A673 (cell line): ENCODE measurements around the gene ZBTB2. TPM values are rescaled to one million over a fixed set of nuclear protein-coding genes. Genes with fewer than 3 reads are reported as not detected.

ENCODE experiments used
- BruUV-seq: library from RNA; stranded (reverse); fragments of 400-500 nt; replicated peaks from 2 replicates; lab custom pipeline; 2021; lab: Mats Ljungman, UMichigan
- CTCF ChIA-PET: fragments of 300-600 bp; sonication (Branson Sonifier 250); formaldehyde crosslinking; loops from one replicate; lab custom pipeline; 2022; ENCODE audit warnings: antibody characterized with exemption; lab: Charles Lee
- POLR2A ChIA-PET: fragments of 300-600 bp; sonication (Branson Sonifier 250); formaldehyde crosslinking; loops from one replicate; lab custom pipeline; 2022; ENCODE audit warnings: antibody characterized with exemption; ENCODE audit not compliant: low non-redundant PET; lab: Charles Lee
- DNase-seq: peaks from one replicate; pipeline ENCODE4 v3.0.0-alpha.2; 2015; ENCODE audit warnings: low spot score
- H3K27ac ChIP-seq: fragments of 200-600 bp; sonication (generic); 2 replicates; pipeline ENCODE4 v1.5.1; 2016; ENCODE audit warnings: mixed run types, low read depth, mild to moderate bottlenecking, mixed read lengths, antibody characterized with exemption, low read length; ENCODE audit not compliant: poor library complexity, severe bottlenecking
- H3K27me3 ChIP-seq: fragments of 200-600 bp; sonication (generic); replicated peaks from 2 replicates; pipeline ENCODE4 v1.6.1; 2017; ENCODE audit warnings: mixed run types, low read depth, mild to moderate bottlenecking, mixed read lengths, antibody characterized with exemption, low read length; ENCODE audit not compliant: insufficient read depth, poor library complexity
- H3K36me3 ChIP-seq: fragments of 200-600 bp; sonication (generic); 2 replicates; pipeline ENCODE4 v1.6.1; 2016; ENCODE audit warnings: mixed run types, mild to moderate bottlenecking, mixed read lengths, antibody characterized with exemption, low read length; ENCODE audit not compliant: insufficient read depth, poor library complexity, severe bottlenecking
- H3K4me1 ChIP-seq: fragments of 200-600 bp; sonication (generic); 2 replicates; pipeline ENCODE4 v1.6.1; 2017; ENCODE audit warnings: mixed run types, mild to moderate bottlenecking, mixed read lengths, antibody characterized with exemption, low read length; ENCODE audit not compliant: insufficient read depth, poor library complexity, severe bottlenecking
- H3K4me3 ChIP-seq: fragments of 200-600 bp; sonication (generic); 2 replicates; pipeline ENCODE4 v1.5.1; 2016; ENCODE audit warnings: low read depth, mixed run types, mild to moderate bottlenecking, mixed read lengths, low read length; ENCODE audit not compliant: poor library complexity, severe bottlenecking
- H3K9me3 ChIP-seq: fragments of 200-600 bp; sonication (generic); 2 replicates; pipeline ENCODE4 v1.6.1; 2016; ENCODE audit warnings: mixed run types, low read depth, mild to moderate bottlenecking, mixed read lengths, antibody characterized with exemption, low read length; ENCODE audit not compliant: poor library complexity, severe bottlenecking
- EZH2 ChIP-seq: fragments of 200-600 bp; sonication (generic); IDR thresholded peaks from 2 replicates; pipeline ENCODE4 v1.6.1; 2017; ENCODE audit warnings: borderline replicate concordance, low read depth, mild to moderate bottlenecking, mixed read lengths, antibody characterized with exemption, low read length; ENCODE audit not compliant: poor library complexity, severe bottlenecking
- intact Hi-C: fragments of 100-400 bp; cut with micrococcal nuclease; formaldehyde crosslinking; loops from one replicate; pipeline ENCODE4 v1.10.0; 2022; ENCODE audit not compliant: unreplicated experiment
- total RNA-seq: library from RNA; stranded (reverse); gene quantifications from 2 replicates; pipeline ENCODE4 v1.2.3, GENCODE V29; 2021
- TF ChIP-seq, protein P1 (sequence below): fragments of 300-800, 200-600 bp; sonication (generic); conservative IDR thresholded peaks from 2 replicates; pipeline ENCODE4 v1.5.1; 2017; ENCODE audit warnings: low read depth, mild to moderate bottlenecking, antibody characterized with exemption, low read length, moderate library complexity, mixed read lengths

The ZBTB2 gene
- total RNA-seq, 1 experiment from 2014 or later: 24.0 TPM

GRCh38 chr6:151409260-151409659, 17.9 kb upstream of the ZBTB2 start:
- no peaks in the 10 kb centered on the region for H3K4me1 ChIP-seq
- no peak overlapping the region for H3K27ac ChIP-seq
- H3K4me3 ChIP-seq: no peak overlapping the region
- TF ChIP-seq, protein P1, sequence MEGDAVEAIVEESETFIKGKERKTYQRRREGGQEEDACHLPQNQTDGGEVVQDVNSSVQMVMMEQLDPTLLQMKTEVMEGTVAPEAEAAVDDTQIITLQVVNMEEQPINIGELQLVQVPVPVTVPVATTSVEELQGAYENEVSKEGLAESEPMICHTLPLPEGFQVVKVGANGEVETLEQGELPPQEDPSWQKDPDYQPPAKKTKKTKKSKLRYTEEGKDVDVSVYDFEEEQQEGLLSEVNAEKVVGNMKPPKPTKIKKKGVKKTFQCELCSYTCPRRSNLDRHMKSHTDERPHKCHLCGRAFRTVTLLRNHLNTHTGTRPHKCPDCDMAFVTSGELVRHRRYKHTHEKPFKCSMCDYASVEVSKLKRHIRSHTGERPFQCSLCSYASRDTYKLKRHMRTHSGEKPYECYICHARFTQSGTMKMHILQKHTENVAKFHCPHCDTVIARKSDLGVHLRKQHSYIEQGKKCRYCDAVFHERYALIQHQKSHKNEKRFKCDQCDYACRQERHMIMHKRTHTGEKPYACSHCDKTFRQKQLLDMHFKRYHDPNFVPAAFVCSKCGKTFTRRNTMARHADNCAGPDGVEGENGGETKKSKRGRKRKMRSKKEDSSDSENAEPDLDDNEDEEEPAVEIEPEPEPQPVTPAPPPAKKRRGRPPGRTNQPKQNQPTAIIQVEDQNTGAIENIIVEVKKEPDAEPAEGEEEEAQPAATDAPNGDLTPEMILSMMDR: no peak
- no peak for TF ChIP-seq EZH2
- intact Hi-C loops: no loop called here
- peaks cover 57% of the 10 kb centered on the region for H3K36me3 ChIP-seq
- H3K27me3 ChIP-seq: no peaks in the 10 kb centered on the region
- no peaks in the 10 kb centered on the region for H3K9me3 ChIP-seq
- no peak for DNase-seq
- POLR2A ChIA-PET: no interaction called here
- CTCF ChIA-PET: no interaction called here
- TSS peak; percentile 5 for BruUV-seq

DNA sequence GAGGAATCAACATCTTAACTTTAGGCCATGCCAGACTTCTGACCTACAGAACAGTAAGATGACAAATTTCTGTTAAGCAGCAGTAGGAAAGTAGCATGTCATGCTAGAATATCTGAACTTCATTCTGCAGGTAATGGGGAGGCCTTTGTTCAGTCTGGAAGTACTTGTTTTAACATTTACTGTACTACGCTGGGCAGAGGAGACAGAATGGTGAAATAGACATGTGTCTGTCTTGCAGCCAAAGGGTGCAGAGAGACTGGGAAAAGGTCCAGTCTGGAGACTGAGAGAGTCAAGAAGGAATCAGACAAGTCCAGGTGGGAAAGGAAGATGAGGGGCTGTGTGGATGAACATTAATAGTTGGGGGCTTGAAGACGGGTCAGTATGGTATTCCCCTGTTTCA, 17.5 kb upstream of the ZBTB2 start:
- Histone ChIP-seq H3K4me3 (no peak overlapping the region), H3K9me3 (no peaks in the 10 kb centered on the region), H3K27ac (no peak overlapping the region), H3K4me1 (no peaks in the 10 kb centered on the region), H3K36me3 (peaks cover 56% of the 10 kb centered on the region), H3K27me3 (no peaks in the 10 kb centered on the region)
- POLR2A ChIA-PET: no interaction called here
- intact Hi-C loops: no loop called here
- CTCF ChIA-PET: no interaction called here
- no peak for DNase-seq
- TF ChIP-seq, protein P1: no peak
- TF ChIP-seq EZH2: no peak
- no TSS peak for BruUV-seq

DNA sequence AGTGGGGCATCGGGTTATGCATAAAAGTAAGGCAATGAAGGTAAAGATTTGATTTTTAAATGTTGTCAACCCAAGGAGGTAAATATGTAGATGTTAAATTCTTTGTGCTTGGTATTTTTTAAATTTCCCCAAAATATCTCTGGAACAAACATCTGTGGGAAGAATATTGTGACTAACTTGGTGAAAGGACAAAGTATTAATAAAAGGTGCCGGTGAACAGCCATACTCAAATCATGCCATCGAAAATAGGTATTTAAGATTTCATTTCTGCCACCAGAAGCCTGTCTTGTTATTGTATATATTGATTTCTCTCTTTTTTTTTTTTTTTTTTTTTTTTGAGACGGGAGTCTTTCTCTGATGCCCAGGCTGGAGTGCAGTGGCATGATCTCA, 12.6 kb upstream of the ZBTB2 start:
- H3K27me3 ChIP-seq: no peaks in the 10 kb centered on the region
- H3K4me3 ChIP-seq: no peak overlapping the region
- no peaks in the 10 kb centered on the region for H3K4me1 ChIP-seq
- no TSS peak for BruUV-seq
- DNase-seq: no peak
- H3K36me3 ChIP-seq: peaks cover 44% of the 10 kb centered on the region
- CTCF ChIA-PET: no interaction called here
- no peak for TF ChIP-seq EZH2
- TF ChIP-seq, protein P1: no peak
- POLR2A ChIA-PET: no interaction called here
- intact Hi-C loops: no loop called here
- H3K9me3 ChIP-seq: no peaks in the 10 kb centered on the region
- no peak overlapping the region for H3K27ac ChIP-seq
